ENCODE measurements around the gene MPDZ.

DNA sequence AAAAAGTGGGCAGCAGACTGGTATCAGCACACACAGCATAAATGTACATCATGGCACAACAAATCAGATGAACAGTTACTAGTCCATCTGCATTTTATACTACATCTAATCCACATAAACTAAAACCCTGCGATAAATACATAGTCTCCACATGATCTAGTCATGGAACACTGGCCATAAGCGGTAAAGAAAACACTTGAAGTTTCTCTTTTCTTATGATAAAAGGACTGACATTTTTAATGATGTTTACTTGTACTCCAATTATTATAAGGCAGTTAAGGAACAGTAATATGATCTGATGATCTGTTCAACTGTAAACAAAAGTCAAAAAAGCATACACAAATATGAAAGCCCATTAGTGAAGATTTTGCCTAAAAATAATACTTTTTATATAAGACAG, 112.5 kb downstream of the MPDZ start:
- no peak for TF ChIP-seq POLR2A (IDR thresholded peaks at IDR 0.05; ENCODE audit: borderline replicate concordance, extremely low read depth, insufficient read depth, insufficient read length)
- no peak for TF ChIP-seq SRF (IDR thresholded peaks at IDR 0.05; ENCODE audit: low read depth)
- TF ChIP-seq ZNF274 (IDR thresholded peaks at IDR 0.05; ENCODE audit: low read depth, low read length) = no peak

All from HCT116 (cell line).